Breast epithelium (tissue), 3 donors: ENCODE data around the gene S1PR3.

ENCODE experiments used
- CTCF ChIP-seq, 3 donors: fragments of 450-650 bp; IDR thresholded peaks; one replicate each; pipeline ENCODE4 v1.5.1; 2016 to 2017; ENCODE audit warnings: antibody characterized with exemption in 3 of 3, mild to moderate bottlenecking in 3 of 3, moderate library complexity in 3 of 3
- POLR2A ChIP-seq: fragments of 450-650 bp; IDR thresholded peaks from one replicate; pipeline ENCODE4 v1.6.1; 2016; ENCODE audit warnings: antibody characterized with exemption, mild to moderate bottlenecking, moderate library complexity
- POLR2AphosphoS5 ChIP-seq, 3 donors: sonication (generic); formaldehyde crosslinking; IDR thresholded peaks; one replicate each; pipeline ENCODE4 v1.6.1; 2017; ENCODE audit warnings: antibody characterized with exemption in 3 of 3

- no peak for TF ChIP-seq POLR2A
- TF ChIP-seq CTCF (IDR thresholded peaks at IDR 0.05): no peak
- no peak for TF ChIP-seq POLR2AphosphoS5 (IDR thresholded peaks at IDR 0.05)
Observed at GRCh38 chr9:89001917-89002540, 10.8 kb downstream of the S1PR3 start.
